Measurements from ENCODE around the gene USF1.
A peak's percentile ranks its signal among the peaks of the same experiment; 100 is the strongest.

The USF1 gene

DNA sequence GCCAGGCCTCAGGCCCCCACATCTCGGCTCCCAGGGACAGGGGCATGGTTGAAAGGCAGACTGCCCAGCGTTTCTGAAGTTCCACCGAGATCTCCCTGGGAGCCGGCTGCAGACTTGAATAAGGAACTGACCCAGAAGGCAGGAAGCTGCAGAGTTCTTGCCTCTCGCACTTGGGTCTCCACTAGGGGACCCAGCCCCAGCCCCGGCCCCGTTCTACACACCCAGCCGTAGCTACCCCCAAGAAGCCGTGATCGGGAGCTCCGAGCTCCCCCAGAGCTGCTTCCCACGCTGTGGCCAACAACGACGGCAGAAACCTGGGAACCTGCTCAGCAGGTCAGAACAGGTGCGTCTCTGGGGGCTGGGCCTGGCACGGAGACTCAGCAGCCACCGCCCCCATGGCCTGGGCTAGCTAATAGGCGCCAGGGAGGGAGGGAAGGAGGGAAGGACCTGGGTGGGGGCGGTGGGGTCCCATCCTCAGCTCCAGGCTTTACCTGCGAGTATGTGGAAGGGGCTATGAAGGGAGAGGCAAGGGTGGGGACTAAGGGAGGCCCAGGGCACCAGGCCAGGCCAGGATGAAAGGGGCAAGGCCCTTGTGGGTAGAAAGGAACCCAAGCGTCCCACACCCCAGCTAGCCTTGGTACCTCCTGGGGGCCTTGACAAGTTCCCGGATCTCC is 43.6 kb upstream of the USF1 start, which contains the start of gene NECTIN4:
TSS of gene NECTIN4 (minus strand) at position 308 of the 674 bp plus-strand sequence. CDS start at position 46, 262 bp downstream.
- Histone ChIP-seq H2BK5ac (ENCODE audit: low read depth, low read length, poor library complexity, severe bottlenecking) (no peak within 1 kb of the TSS), H3K18ac (ENCODE audit: low read depth in 1 of 2, low read length in 2 of 2) (no peak within 1 kb of the TSS), H3K9me3 (ENCODE audit: control insufficient read depth, low read length) (no peaks in the 10 kb centered on the region), H3K4me2 (ENCODE audit: low read length, poor library complexity, severe bottlenecking) (no peak within 1 kb of the TSS), H3K4me3 (ENCODE audit: insufficient read depth in 1 of 2, low read depth in 1 of 2, low read length in 2 of 2) (no peak within 1 kb of the TSS), H3K27me3 (ENCODE audit: control insufficient read depth in 1 of 2, insufficient read depth in 1 of 2, low read length in 2 of 2) (no peaks in the 10 kb centered on the region), H3K27ac (ENCODE audit: low read length, poor library complexity, severe bottlenecking) (no peak within 1 kb of the TSS), H2BK120ac (ENCODE audit: low read depth, low read length) (no peak within 1 kb of the TSS), H2BK15ac (ENCODE audit: low read depth, poor library complexity, severe bottlenecking) (no peak within 1 kb of the TSS), H2AFZ (ENCODE audit: low read depth, low read length) (no peak within 1 kb of the TSS), H3K79me1 (replicated peaks; ENCODE audit: low read length, poor library complexity, severe bottlenecking) (no peaks in the 10 kb centered on the region), H3K14ac (ENCODE audit: low read length in 2 of 2) (no peak within 1 kb of the TSS), H3K9ac (ENCODE audit: low read length) (peak within 1 kb of the TSS; percentile 43), H2BK12ac (ENCODE audit: low read length in 2 of 2) (no peak within 1 kb of the TSS), H4K91ac (ENCODE audit: low read length) (no peak within 1 kb of the TSS), H3K36me3 (ENCODE audit: control insufficient read depth in 1 of 2, insufficient read depth in 2 of 2, low read depth in 1 of 2, low read length in 2 of 2) (no peaks in the 10 kb centered on the region), H3K23ac (ENCODE audit: low read length in 2 of 2) (no peak within 1 kb of the TSS), H3K4ac (ENCODE audit: low read depth in 1 of 2, low read length in 2 of 2) (no peak within 1 kb of the TSS), H4K8ac (ENCODE audit: low read length) (no peak within 1 kb of the TSS), H3K4me1 (ENCODE audit: control insufficient read depth, insufficient read depth, low read depth, low read length) (peaks cover 19% of the 10 kb centered on the region), H2AK5ac (ENCODE audit: low read length, severe bottlenecking) (no peak within 1 kb of the TSS)
- WGBS: 76% methylated on average over 22 of the region's 22 CpGs
- DNase-seq: no peak

DNA sequence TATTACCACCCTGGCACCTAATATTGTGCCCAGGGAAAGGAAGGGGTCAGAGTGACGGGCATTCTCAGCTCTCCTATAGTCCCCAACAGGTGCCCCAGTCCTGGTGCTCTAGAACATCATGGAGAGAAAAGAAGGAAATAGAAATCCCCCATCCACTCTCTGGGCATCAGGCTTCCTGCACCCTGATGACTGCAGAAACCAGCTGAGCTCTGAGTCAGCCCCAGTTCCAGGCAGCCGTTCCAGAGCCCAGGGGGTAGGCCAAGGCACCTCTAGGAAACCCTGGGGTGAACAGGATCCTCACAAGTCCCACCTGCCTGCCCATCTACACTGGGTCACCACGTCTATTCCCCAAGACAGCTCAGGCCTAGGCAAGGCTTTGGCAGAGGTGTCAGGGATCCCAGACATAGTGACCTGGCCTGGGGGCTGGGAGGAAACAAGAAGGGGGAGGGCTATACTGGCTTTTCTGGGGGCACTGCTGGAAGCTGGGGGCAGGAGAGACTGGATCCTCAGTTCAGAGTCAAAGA is 42.9 kb upstream of the USF1 start:
- peaks cover 24% of the 10 kb centered on the region for H3K4me1 ChIP-seq (ENCODE audit: control insufficient read depth, insufficient read depth, low read depth, low read length)
- H2AFZ ChIP-seq (ENCODE audit: low read depth, low read length): no peak overlapping the region
- H2BK15ac ChIP-seq (ENCODE audit: low read depth, poor library complexity, severe bottlenecking): no peak overlapping the region
- H3K9ac ChIP-seq (ENCODE audit: low read length): peak overlapping the region; percentile 43
- no peak overlapping the region for H3K4me2 ChIP-seq (ENCODE audit: low read length, poor library complexity, severe bottlenecking)
- no peaks in the 10 kb centered on the region for H3K36me3 ChIP-seq (ENCODE audit: control insufficient read depth in 1 of 2, insufficient read depth in 2 of 2, low read depth in 1 of 2, low read length in 2 of 2)
- H2AK5ac ChIP-seq (ENCODE audit: low read length, severe bottlenecking): no peak overlapping the region
- no peak overlapping the region for H4K91ac ChIP-seq (ENCODE audit: low read length)
- no peak overlapping the region for H3K4ac ChIP-seq (ENCODE audit: low read depth in 1 of 2, low read length in 2 of 2)
- no peak overlapping the region for H2BK12ac ChIP-seq (ENCODE audit: low read length in 2 of 2)
- no peak overlapping the region for H2BK5ac ChIP-seq (ENCODE audit: low read depth, low read length, poor library complexity, severe bottlenecking)
- H3K4me3 ChIP-seq (ENCODE audit: insufficient read depth in 1 of 2, low read depth in 1 of 2, low read length in 2 of 2): no peak overlapping the region
- H3K27ac ChIP-seq (ENCODE audit: low read length, poor library complexity, severe bottlenecking): no peak overlapping the region
- H4K8ac ChIP-seq (ENCODE audit: low read length): no peak overlapping the region
- no peaks in the 10 kb centered on the region for H3K9me3 ChIP-seq (ENCODE audit: control insufficient read depth, low read length)
- H3K23ac ChIP-seq (ENCODE audit: low read length in 2 of 2): no peak overlapping the region
- H3K18ac ChIP-seq (ENCODE audit: low read depth in 1 of 2, low read length in 2 of 2): no peak overlapping the region
- no peaks in the 10 kb centered on the region for H3K79me1 ChIP-seq (replicated peaks; ENCODE audit: low read length, poor library complexity, severe bottlenecking)
- no peak overlapping the region for H3K14ac ChIP-seq (ENCODE audit: low read length in 2 of 2)
- no peak for DNase-seq
- no peaks in the 10 kb centered on the region for H3K27me3 ChIP-seq (ENCODE audit: control insufficient read depth in 1 of 2, insufficient read depth in 1 of 2, low read length in 2 of 2)
- H2BK120ac ChIP-seq (ENCODE audit: low read depth, low read length): no peak overlapping the region
- 62% methylated on average over 3 of the region's 3 CpGs for WGBS

DNA sequence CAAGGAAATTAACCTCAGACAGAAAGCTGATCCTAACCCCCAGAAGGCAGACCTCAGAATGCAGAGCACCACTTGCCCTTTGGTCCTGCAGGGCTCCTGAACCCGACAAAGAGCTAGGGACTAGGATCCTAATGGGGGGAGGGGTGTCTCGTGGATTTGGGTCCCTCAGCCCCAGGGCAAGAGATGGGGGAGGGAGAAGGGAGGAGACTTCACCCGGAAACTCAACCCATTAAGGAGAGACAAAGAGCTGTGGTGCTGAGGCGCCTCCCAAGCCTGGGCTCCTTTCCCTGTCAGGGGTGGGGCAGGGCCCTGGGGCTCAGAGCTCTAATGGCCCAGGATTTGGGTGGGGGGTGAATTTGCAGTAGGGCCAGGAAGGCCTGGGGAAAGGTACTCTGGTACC is 40.7 kb upstream of the USF1 start:
- peaks cover 26% of the 10 kb centered on the region for H3K4me1 ChIP-seq (ENCODE audit: control insufficient read depth, insufficient read depth, low read depth, low read length)
- no peak overlapping the region for H3K27ac ChIP-seq (ENCODE audit: low read length, poor library complexity, severe bottlenecking)
- H2BK15ac ChIP-seq (ENCODE audit: low read depth, poor library complexity, severe bottlenecking): no peak overlapping the region
- H3K79me1 ChIP-seq (replicated peaks; ENCODE audit: low read length, poor library complexity, severe bottlenecking): no peaks in the 10 kb centered on the region
- WGBS: 69% methylated on average over 4 of the region's 4 CpGs
- no peaks in the 10 kb centered on the region for H3K36me3 ChIP-seq (ENCODE audit: control insufficient read depth in 1 of 2, insufficient read depth in 2 of 2, low read depth in 1 of 2, low read length in 2 of 2)
- H2BK5ac ChIP-seq (ENCODE audit: low read depth, low read length, poor library complexity, severe bottlenecking): no peak overlapping the region
- no peak overlapping the region for H4K8ac ChIP-seq (ENCODE audit: low read length)
- H2AFZ ChIP-seq (ENCODE audit: low read depth, low read length): no peak overlapping the region
- H2AK5ac ChIP-seq (ENCODE audit: low read length, severe bottlenecking): no peak overlapping the region
- no peak overlapping the region for H2BK12ac ChIP-seq (ENCODE audit: low read length in 2 of 2)
- no peak overlapping the region for H3K9ac ChIP-seq (ENCODE audit: low read length)
- H3K9me3 ChIP-seq (ENCODE audit: control insufficient read depth, low read length): no peaks in the 10 kb centered on the region
- H2BK120ac ChIP-seq (ENCODE audit: low read depth, low read length): no peak overlapping the region
- peak overlapping the region in 1 of 2 experiments; percentile 13 for H3K4ac ChIP-seq (ENCODE audit: low read depth in 1 of 2, low read length in 2 of 2)
- H3K18ac ChIP-seq (ENCODE audit: low read depth in 1 of 2, low read length in 2 of 2): no peak overlapping the region
- H4K91ac ChIP-seq (ENCODE audit: low read length): no peak overlapping the region
- H3K14ac ChIP-seq (ENCODE audit: low read length in 2 of 2): no peak overlapping the region
- no peak overlapping the region for H3K4me2 ChIP-seq (ENCODE audit: low read length, poor library complexity, severe bottlenecking)
- H3K27me3 ChIP-seq (ENCODE audit: control insufficient read depth in 1 of 2, insufficient read depth in 1 of 2, low read length in 2 of 2): no peaks in the 10 kb centered on the region
- no peak for DNase-seq
- no peak overlapping the region for H3K4me3 ChIP-seq (ENCODE audit: insufficient read depth in 1 of 2, low read depth in 1 of 2, low read length in 2 of 2)
- no peak overlapping the region for H3K23ac ChIP-seq (ENCODE audit: low read length in 2 of 2)

DNA sequence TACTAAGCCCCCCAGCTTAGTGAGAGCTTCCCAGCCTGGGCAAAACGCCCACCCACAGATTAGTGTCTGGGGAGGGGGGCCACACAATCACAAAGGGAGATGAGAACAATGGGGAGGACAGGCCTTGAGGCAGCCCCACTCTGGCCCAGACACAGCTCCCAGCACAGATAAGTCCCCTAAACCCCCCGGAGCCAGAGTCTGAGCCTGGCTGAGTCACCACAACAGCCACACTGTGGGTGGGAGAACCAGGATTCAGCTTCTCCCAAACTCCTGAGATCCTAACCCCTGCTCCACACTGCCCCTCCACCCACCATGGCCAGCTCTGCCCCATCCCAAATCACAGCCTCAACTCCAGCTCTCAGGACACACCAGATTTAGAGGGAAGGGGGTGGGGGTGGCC is 39.4 kb upstream of the USF1 start:
- no peaks in the 10 kb centered on the region for H3K27me3 ChIP-seq (ENCODE audit: control insufficient read depth in 1 of 2, insufficient read depth in 1 of 2, low read length in 2 of 2)
- no peak overlapping the region for H2AFZ ChIP-seq (ENCODE audit: low read depth, low read length)
- peak; percentile 51 for DNase-seq
- no peaks in the 10 kb centered on the region for H3K36me3 ChIP-seq (ENCODE audit: control insufficient read depth in 1 of 2, insufficient read depth in 2 of 2, low read depth in 1 of 2, low read length in 2 of 2)
- H4K91ac ChIP-seq (ENCODE audit: low read length): no peak overlapping the region
- peak overlapping the region; percentile 27 for H4K8ac ChIP-seq (ENCODE audit: low read length)
- 31% methylated on average over 1 of the region's 2 CpGs for WGBS
- no peak overlapping the region for H2BK15ac ChIP-seq (ENCODE audit: low read depth, poor library complexity, severe bottlenecking)
- peaks cover 27% of the 10 kb centered on the region for H3K4me1 ChIP-seq (ENCODE audit: control insufficient read depth, insufficient read depth, low read depth, low read length)
- no peak overlapping the region for H3K14ac ChIP-seq (ENCODE audit: low read length in 2 of 2)
- H3K27ac ChIP-seq (ENCODE audit: low read length, poor library complexity, severe bottlenecking): no peak overlapping the region
- peak overlapping the region in 1 of 2 experiments; percentile 28 for H3K18ac ChIP-seq (ENCODE audit: low read depth in 1 of 2, low read length in 2 of 2)
- no peak overlapping the region for H3K4me3 ChIP-seq (ENCODE audit: insufficient read depth in 1 of 2, low read depth in 1 of 2, low read length in 2 of 2)
- no peaks in the 10 kb centered on the region for H3K9me3 ChIP-seq (ENCODE audit: control insufficient read depth, low read length)
- no peak overlapping the region for H3K4me2 ChIP-seq (ENCODE audit: low read length, poor library complexity, severe bottlenecking)
- H3K4ac ChIP-seq (ENCODE audit: low read depth in 1 of 2, low read length in 2 of 2): no peak overlapping the region
- H2BK120ac ChIP-seq (ENCODE audit: low read depth, low read length): peak overlapping the region; percentile 6
- H2BK5ac ChIP-seq (ENCODE audit: low read depth, low read length, poor library complexity, severe bottlenecking): no peak overlapping the region
- peak overlapping the region; percentile 16 for H3K9ac ChIP-seq (ENCODE audit: low read length)
- peak overlapping the region in 1 of 2 experiments; percentile 33 for H2BK12ac ChIP-seq (ENCODE audit: low read length in 2 of 2)
- H2AK5ac ChIP-seq (ENCODE audit: low read length, severe bottlenecking): no peak overlapping the region
- H3K79me1 ChIP-seq (replicated peaks; ENCODE audit: low read length, poor library complexity, severe bottlenecking): no peaks in the 10 kb centered on the region
- no peak overlapping the region for H3K23ac ChIP-seq (ENCODE audit: low read length in 2 of 2)
